ENCODE results near the gene VAT1L. TPM values are rescaled to one million over a fixed set of nuclear protein-coding genes. Genes with fewer than 3 reads are reported as not detected.

Gene VAT1L
- total RNA-seq, 4 donors from 2014 or later, result 1.7 to 6.3 (median 2.9) TPM

GRCh38 chr16:77842468-77842867, 54.1 kb downstream of the VAT1L start:
- WGBS, result 94% methylated on average over 3 of the region's 3 CpGs
- no peaks in the 10 kb centered on the region for H3K9me3 ChIP-seq

GRCh38 chr16:77843405-77843804, 55.0 kb downstream of the VAT1L start:
- TF ChIP-seq EP300 (IDR thresholded peaks at IDR 0.05) (no peak), CTCF (IDR thresholded peaks at IDR 0.05) (no peak), POLR2A (IDR thresholded peaks at IDR 0.05; ENCODE audit: low read depth) (no peak), POLR2AphosphoS5 (IDR thresholded peaks at IDR 0.05) (no peak)
- WGBS, result 46% methylated on average over 3 of the region's 3 CpGs
- H3K4me1 ChIP-seq, result no peaks in the 10 kb centered on the region
- H3K4me3 ChIP-seq, result no peak overlapping the region
- H3K9me3 ChIP-seq, result no peaks in the 10 kb centered on the region
- no peak for DNase-seq (ENCODE audit: extremely low spot score)
- no peaks in the 10 kb centered on the region for H3K36me3 ChIP-seq
- no peak overlapping the region for H3K27ac ChIP-seq (replicated peaks in 1 of 4)
- intact Hi-C loops (cut with DNase I), result no loop called here
- peaks cover 0 to 22% (median 0%) of the 10 kb centered on the region in 4 donors for H3K27me3 ChIP-seq

More at GRCh38 chr16:77842468-77842867, 54.1 kb downstream of the VAT1L start:
- H3K27ac ChIP-seq (replicated peaks in 1 of 4), result no peak overlapping the region
- no peak overlapping the region for H3K4me3 ChIP-seq
- no peaks in the 10 kb centered on the region for H3K36me3 ChIP-seq
- peaks cover 0 to 15% (median 0%) of the 10 kb centered on the region in 4 donors for H3K27me3 ChIP-seq
- intact Hi-C loops (cut with DNase I), result no loop called here
- no peaks in the 10 kb centered on the region for H3K4me1 ChIP-seq
- DNase-seq (ENCODE audit: extremely low spot score), result no peak
- TF ChIP-seq EP300 (IDR thresholded peaks at IDR 0.05) (no peak), CTCF (IDR thresholded peaks at IDR 0.05) (no peak), POLR2A (IDR thresholded peaks at IDR 0.05; ENCODE audit: low read depth) (no peak), POLR2AphosphoS5 (IDR thresholded peaks at IDR 0.05) (no peak)

DNA sequence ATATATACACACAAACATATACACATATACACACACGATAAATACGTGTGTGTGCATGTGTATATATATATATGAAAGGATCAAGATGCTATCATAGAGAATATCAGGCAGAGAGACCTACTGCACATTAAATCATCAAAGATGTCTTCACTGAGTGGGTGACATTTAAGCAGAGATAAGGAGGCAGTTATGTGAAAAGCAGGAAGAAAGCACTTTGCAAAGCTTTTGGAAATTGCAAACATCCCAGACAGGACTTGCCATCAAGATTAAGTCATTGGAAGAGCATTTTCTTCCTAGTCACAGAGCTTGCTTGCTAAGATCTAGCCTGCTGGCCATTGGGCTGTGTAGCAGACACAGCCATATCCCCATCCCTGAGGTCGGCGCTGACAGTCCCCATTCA, 56.4 kb downstream of the VAT1L start:
- Histone ChIP-seq H3K36me3 (no peaks in the 10 kb centered on the region), H3K27me3 (peaks cover 0 to 20% (median 0%) of the 10 kb centered on the region in 4 donors), H3K27ac (replicated peaks in 1 of 4) (no peak overlapping the region), H3K4me3 (no peak overlapping the region), H3K4me1 (no peaks in the 10 kb centered on the region), H3K9me3 (no peaks in the 10 kb centered on the region)
- intact Hi-C loops (cut with DNase I), result no loop called here
- no peak for TF ChIP-seq POLR2A (IDR thresholded peaks at IDR 0.05; ENCODE audit: low read depth)
- no peak for TF ChIP-seq POLR2AphosphoS5 (IDR thresholded peaks at IDR 0.05)
- no peak for TF ChIP-seq CTCF (IDR thresholded peaks at IDR 0.05)
- DNase-seq (ENCODE audit: extremely low spot score), result no peak
- WGBS, result 86% methylated on average over 4 of the region's 4 CpGs

- Histone ChIP-seq H3K36me3 (no peaks in the 10 kb centered on the region), H3K4me3 (no peak overlapping the region), H3K27ac (replicated peaks in 1 of 4) (no peak overlapping the region), H3K9me3 (no peaks in the 10 kb centered on the region), H3K27me3 (peaks cover 0 to 34% (median 0%) of the 10 kb centered on the region in 4 donors), H3K4me1 (no peaks in the 10 kb centered on the region)
- WGBS, result 73% methylated on average over 13 of the region's 13 CpGs
- DNase-seq (ENCODE audit: extremely low spot score), result no peak
- intact Hi-C loops (cut with DNase I), result no loop called here
- TF ChIP-seq POLR2A (IDR thresholded peaks at IDR 0.05; ENCODE audit: low read depth) (no peak), POLR2AphosphoS5 (IDR thresholded peaks at IDR 0.05) (no peak), EP300 (IDR thresholded peaks at IDR 0.05) (no peak), CTCF (IDR thresholded peaks at IDR 0.05) (no peak)
Observed at GRCh38 chr16:77849646-77850258, 61.4 kb downstream of the VAT1L start.
